ACC112 (cell line): ENCODE results near the gene RABGAP1L.

Experiments
- H2AFZ ChIP-seq: fragments of 200-600 bp; sonication (generic); one replicate; pipeline ENCODE4 v1.6.0; 2017; ENCODE audit warnings: antibody characterized with exemption, low read length; ENCODE audit not compliant: unreplicated experiment
- H3K27ac ChIP-seq: fragments of 200-600 bp; sonication (generic); 2 replicates; pipeline ENCODE4 v1.5.1; 2014; ENCODE audit warnings: low read depth, mild to moderate bottlenecking, antibody characterized with exemption, low read length, moderate library complexity
- H3K27me3 ChIP-seq: fragments of 200-600 bp; sonication (generic); 2 replicates; pipeline ENCODE4 v1.6.1; 2014; ENCODE audit warnings: mild to moderate bottlenecking, antibody characterized with exemption, low read length, moderate library complexity, mixed read lengths; ENCODE audit not compliant: insufficient read depth
- H3K36me3 ChIP-seq: fragments of 200-600 bp; sonication (generic); 2 replicates; pipeline ENCODE4 v1.6.1; 2016; ENCODE audit warnings: mild to moderate bottlenecking, antibody characterized with exemption, low read length, moderate library complexity, mixed read lengths; ENCODE audit not compliant: insufficient read depth
- H3K4me1 ChIP-seq: fragments of 200-600 bp; sonication (generic); one replicate; pipeline ENCODE4 v1.6.1; 2016; ENCODE audit warnings: low read length, mixed read lengths; ENCODE audit not compliant: insufficient read depth, unreplicated experiment, control insufficient read depth
- H3K4me3 ChIP-seq: fragments of 200-600 bp; sonication (generic); 2 replicates; pipeline ENCODE4 v1.5.1; 2014; ENCODE audit warnings: mild to moderate bottlenecking, low read depth, low read length
- H3K79me2 ChIP-seq: fragments of 200-600 bp; sonication (generic); one replicate; pipeline ENCODE4 v1.6.0; 2016; ENCODE audit warnings: low read length; ENCODE audit not compliant: control insufficient read depth, unreplicated experiment, insufficient read depth

The RABGAP1L gene

GRCh38 chr1:174982971-174983689 lies 823.8 kb downstream of the RABGAP1L start:
- H3K79me2 ChIP-seq = no peaks in the 10 kb centered on the region
- H3K27me3 ChIP-seq = no peaks in the 10 kb centered on the region
- H3K36me3 ChIP-seq = no peaks in the 10 kb centered on the region
- H3K4me3 ChIP-seq = no peak overlapping the region
- no peaks in the 10 kb centered on the region for H3K4me1 ChIP-seq
- no peak overlapping the region for H3K27ac ChIP-seq
- H2AFZ ChIP-seq = no peak overlapping the region

GRCh38 chr1:174984952-174985351 lies 825.6 kb downstream of the RABGAP1L start:
- Histone ChIP-seq H2AFZ (no peak overlapping the region), H3K27me3 (no peaks in the 10 kb centered on the region), H3K79me2 (no peaks in the 10 kb centered on the region), H3K4me1 (peaks cover 8% of the 10 kb centered on the region), H3K36me3 (no peaks in the 10 kb centered on the region), H3K27ac (no peak overlapping the region), H3K4me3 (no peak overlapping the region)

GRCh38 chr1:174988539-174988938 lies 829.2 kb downstream of the RABGAP1L start:
- no peak overlapping the region for H3K27ac ChIP-seq
- peaks cover 16% of the 10 kb centered on the region for H3K4me1 ChIP-seq
- H3K36me3 ChIP-seq = no peaks in the 10 kb centered on the region
- H3K4me3 ChIP-seq = no peak overlapping the region
- no peaks in the 10 kb centered on the region for H3K79me2 ChIP-seq
- no peak overlapping the region for H2AFZ ChIP-seq
- no peaks in the 10 kb centered on the region for H3K27me3 ChIP-seq

- H3K79me2 ChIP-seq = no peaks in the 10 kb centered on the region
- H3K27me3 ChIP-seq = no peaks in the 10 kb centered on the region
- peaks cover 16% of the 10 kb centered on the region for H3K4me1 ChIP-seq
- no peak overlapping the region for H3K27ac ChIP-seq
- H3K4me3 ChIP-seq = no peak overlapping the region
- no peak overlapping the region for H2AFZ ChIP-seq
- no peaks in the 10 kb centered on the region for H3K36me3 ChIP-seq
These were observed 829.7 kb downstream of the RABGAP1L start for GRCh38 chr1:174988986-174989385.

- peak overlapping the region; percentile 70 for H2AFZ ChIP-seq
- H3K79me2 ChIP-seq = no peaks in the 10 kb centered on the region
- peak overlapping the region; percentile 79 for H3K4me3 ChIP-seq
- peak overlapping the region; percentile 66 for H3K27ac ChIP-seq
- peaks cover 18% of the 10 kb centered on the region for H3K4me1 ChIP-seq
- H3K27me3 ChIP-seq = no peaks in the 10 kb centered on the region
- H3K36me3 ChIP-seq = no peaks in the 10 kb centered on the region
These were observed 830.4 kb downstream of the RABGAP1L start for GRCh38 chr1:174989536-174990220.

GRCh38 chr1:174990382-174990999 lies 831.2 kb downstream of the RABGAP1L start:
- Histone ChIP-seq H3K27me3 (no peaks in the 10 kb centered on the region), H3K4me3 (peak overlapping the region; percentile 79), H3K79me2 (no peaks in the 10 kb centered on the region), H3K27ac (peak overlapping the region; percentile 66), H2AFZ (peak overlapping the region; percentile 47), H3K4me1 (peaks cover 26% of the 10 kb centered on the region), H3K36me3 (no peaks in the 10 kb centered on the region)

GRCh38 chr1:174991473-174991872 lies 832.2 kb downstream of the RABGAP1L start:
- no peak overlapping the region for H3K4me3 ChIP-seq
- no peaks in the 10 kb centered on the region for H3K79me2 ChIP-seq
- H3K4me1 ChIP-seq = peaks cover 35% of the 10 kb centered on the region
- no peak overlapping the region for H3K27ac ChIP-seq
- no peaks in the 10 kb centered on the region for H3K27me3 ChIP-seq
- no peak overlapping the region for H2AFZ ChIP-seq
- no peaks in the 10 kb centered on the region for H3K36me3 ChIP-seq

- H3K36me3 ChIP-seq = no peaks in the 10 kb centered on the region
- no peak overlapping the region for H3K4me3 ChIP-seq
- H3K27ac ChIP-seq = no peak overlapping the region
- no peaks in the 10 kb centered on the region for H3K27me3 ChIP-seq
- peaks cover 39% of the 10 kb centered on the region for H3K4me1 ChIP-seq
- no peak overlapping the region for H2AFZ ChIP-seq
- H3K79me2 ChIP-seq = peaks cover under 1% of the 10 kb centered on the region
These were observed 835.8 kb downstream of the RABGAP1L start for GRCh38 chr1:174995121-174995520.

GRCh38 chr1:174995916-174996315 lies 836.6 kb downstream of the RABGAP1L start:
- H3K36me3 ChIP-seq = no peaks in the 10 kb centered on the region
- H3K79me2 ChIP-seq = peaks cover 8% of the 10 kb centered on the region
- H3K27ac ChIP-seq = no peak overlapping the region
- no peak overlapping the region for H2AFZ ChIP-seq
- no peak overlapping the region for H3K4me3 ChIP-seq
- peaks cover 39% of the 10 kb centered on the region for H3K4me1 ChIP-seq
- H3K27me3 ChIP-seq = no peaks in the 10 kb centered on the region

- H3K27ac ChIP-seq = no peak overlapping the region
- no peaks in the 10 kb centered on the region for H3K36me3 ChIP-seq
- peaks cover 14% of the 10 kb centered on the region for H3K79me2 ChIP-seq
- H3K4me3 ChIP-seq = no peak overlapping the region
- H3K27me3 ChIP-seq = no peaks in the 10 kb centered on the region
- H3K4me1 ChIP-seq = peaks cover 39% of the 10 kb centered on the region
- no peak overlapping the region for H2AFZ ChIP-seq
These were observed 837.2 kb downstream of the RABGAP1L start for GRCh38 chr1:174996476-174996875.
